ENCODE data around the gene ZNF132. TPM values are rescaled to one million over a fixed set of nuclear protein-coding genes. Genes with fewer than 3 reads are reported as not detected.
"Not testable (repeated sequence)": the region's sequence is repeated elsewhere in the genome, so short reads cannot be mapped to it uniquely, and the experiment has no call there.

Gene ZNF132
- polyA plus RNA-seq (2011; rRNA removed) (2.7 and 3.2 TPM in 2 replicates), polyA minus RNA-seq (2011; rRNA and poly(A)+ RNA removed) (5.9 and 8.4 TPM in 2 replicates)

DNA sequence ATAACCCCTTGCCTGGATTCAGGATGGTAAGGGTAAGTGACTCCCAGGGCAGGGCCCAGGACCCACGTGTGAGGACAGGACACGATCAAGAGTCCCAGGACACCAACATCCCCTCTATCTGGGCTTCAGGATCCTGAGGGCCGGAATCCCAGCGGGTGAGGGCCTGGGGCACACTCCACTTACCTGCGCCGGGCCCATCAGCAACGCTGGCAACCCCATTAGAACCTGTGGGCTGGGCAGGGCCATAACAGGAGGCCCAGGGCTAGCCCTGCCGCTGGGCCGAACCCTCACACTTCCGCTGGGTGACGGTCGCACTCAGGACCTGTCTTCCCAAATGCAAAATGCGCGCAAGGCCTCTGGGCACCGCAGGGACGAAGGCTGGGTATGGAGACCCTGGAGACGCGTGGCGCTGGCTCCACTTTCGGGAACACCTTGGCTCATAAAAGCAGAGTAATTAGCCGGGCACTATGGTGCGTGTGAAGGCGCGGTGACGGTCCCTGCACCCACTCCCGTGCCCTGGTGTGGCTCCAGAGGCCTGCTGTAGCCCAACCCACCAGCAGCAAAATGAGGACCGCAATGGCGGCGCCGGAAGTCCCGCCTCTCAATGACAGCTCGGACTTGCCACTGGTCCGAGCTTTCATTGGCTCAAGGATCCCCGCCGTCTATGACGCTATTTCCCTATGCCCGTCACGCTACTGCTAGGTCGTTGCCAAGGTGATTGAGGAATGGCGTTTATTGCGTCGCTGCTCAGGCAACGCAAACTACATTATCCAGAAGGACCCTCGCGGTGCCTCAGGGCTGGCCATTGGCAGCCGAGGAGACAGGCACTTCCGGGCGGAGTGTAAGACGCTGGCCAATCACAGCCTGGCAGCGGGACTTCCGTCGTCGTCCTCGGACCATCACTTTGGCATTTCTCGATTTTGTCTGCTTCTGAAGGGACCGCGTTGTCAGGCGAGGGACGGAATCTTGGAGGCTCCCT is at the start of gene ZNF132:
ZNF132 (minus strand) TSS at position 578 of the 979 bp plus-strand sequence; CDS start at position 246, 332 bp downstream.
- ChIA-PET CTCF (interaction anchor here (1.0 kb wide), 1 partner anchor 79 kb away, joined by 3 read pairs; no protein-coding TSS in a partner anchor), POLR2A (no interaction called here)
- Histone ChIP-seq H3K27me3 (ENCODE audit: control insufficient read depth, insufficient read depth, low read length) (no peaks in the 10 kb centered on the region), H3K4me3 (ENCODE audit: low read depth, low read length) (peak within 1 kb of the TSS; percentile 81), H3K36me3 (ENCODE audit: control insufficient read depth, insufficient read depth, low read length) (peaks cover 7% of the 10 kb centered on the region)
- TF ChIP-seq, protein P1, sequence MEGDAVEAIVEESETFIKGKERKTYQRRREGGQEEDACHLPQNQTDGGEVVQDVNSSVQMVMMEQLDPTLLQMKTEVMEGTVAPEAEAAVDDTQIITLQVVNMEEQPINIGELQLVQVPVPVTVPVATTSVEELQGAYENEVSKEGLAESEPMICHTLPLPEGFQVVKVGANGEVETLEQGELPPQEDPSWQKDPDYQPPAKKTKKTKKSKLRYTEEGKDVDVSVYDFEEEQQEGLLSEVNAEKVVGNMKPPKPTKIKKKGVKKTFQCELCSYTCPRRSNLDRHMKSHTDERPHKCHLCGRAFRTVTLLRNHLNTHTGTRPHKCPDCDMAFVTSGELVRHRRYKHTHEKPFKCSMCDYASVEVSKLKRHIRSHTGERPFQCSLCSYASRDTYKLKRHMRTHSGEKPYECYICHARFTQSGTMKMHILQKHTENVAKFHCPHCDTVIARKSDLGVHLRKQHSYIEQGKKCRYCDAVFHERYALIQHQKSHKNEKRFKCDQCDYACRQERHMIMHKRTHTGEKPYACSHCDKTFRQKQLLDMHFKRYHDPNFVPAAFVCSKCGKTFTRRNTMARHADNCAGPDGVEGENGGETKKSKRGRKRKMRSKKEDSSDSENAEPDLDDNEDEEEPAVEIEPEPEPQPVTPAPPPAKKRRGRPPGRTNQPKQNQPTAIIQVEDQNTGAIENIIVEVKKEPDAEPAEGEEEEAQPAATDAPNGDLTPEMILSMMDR (IDR thresholded peaks at IDR 0.05; ENCODE audit: insufficient read depth, low read depth, low read length) = no peak
- DNase-seq (ENCODE audit: low read depth) = peak; percentile 100

DNA sequence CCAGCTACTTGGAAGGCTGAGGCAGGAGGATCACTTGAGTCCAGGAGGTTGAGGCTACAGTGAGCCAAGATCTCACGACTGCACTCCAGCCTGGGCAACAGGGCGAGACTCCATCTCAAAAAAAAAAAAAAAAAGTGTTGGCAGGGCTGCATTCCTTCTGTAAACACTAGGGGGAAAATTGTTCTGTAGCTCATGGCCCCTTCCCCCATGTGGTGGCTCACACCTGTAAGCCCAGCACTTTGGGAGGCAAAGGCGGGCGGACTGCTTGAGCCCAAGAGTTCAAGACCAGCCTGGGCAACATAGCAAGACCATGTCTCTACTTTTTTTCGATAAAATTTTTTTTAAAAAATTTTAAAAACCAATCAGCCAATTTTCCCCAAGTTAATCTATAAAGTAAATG is 44.4 kb upstream of the ZNF132 start:
- H3K27me3 ChIP-seq (ENCODE audit: control insufficient read depth, insufficient read depth, low read length); H3K4me3 ChIP-seq (ENCODE audit: low read depth, low read length); DNase-seq (ENCODE audit: low read depth); CTCF ChIA-PET; POLR2A ChIA-PET: not testable (repeated sequence)
- peaks cover 10% of the 10 kb centered on the region for H3K36me3 ChIP-seq (ENCODE audit: control insufficient read depth, insufficient read depth, low read length)

DNA sequence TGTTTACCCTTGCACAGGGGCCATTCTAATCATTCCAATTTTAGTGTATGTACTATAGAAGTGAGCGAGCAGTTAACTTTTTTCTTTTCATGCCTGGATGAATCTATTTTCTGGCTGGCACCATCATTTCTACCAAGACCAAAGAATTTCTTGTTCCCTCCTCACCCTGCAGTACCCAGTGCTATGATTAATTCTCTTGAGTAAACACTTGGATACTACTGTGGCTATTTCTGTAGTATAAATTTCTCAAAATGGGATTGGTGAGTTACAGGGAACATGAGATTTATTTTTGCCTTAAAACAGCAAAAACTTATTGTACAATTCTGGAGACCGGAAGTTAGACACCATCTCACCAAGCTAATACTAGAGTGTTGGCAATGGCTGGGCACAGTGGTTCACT is 43.8 kb upstream of the ZNF132 start:
- no peak for DNase-seq (ENCODE audit: low read depth)
- ChIA-PET POLR2A (no interaction called here), CTCF (no interaction called here)
- H3K27me3 ChIP-seq (ENCODE audit: control insufficient read depth, insufficient read depth, low read length) = no peaks in the 10 kb centered on the region
- H3K4me3 ChIP-seq (ENCODE audit: low read depth, low read length) = no peak overlapping the region
- H3K36me3 ChIP-seq (ENCODE audit: control insufficient read depth, insufficient read depth, low read length) = peaks cover 10% of the 10 kb centered on the region
- TF ChIP-seq, protein P1 (IDR thresholded peaks at IDR 0.05; ENCODE audit: insufficient read depth, low read depth, low read length) = no peak

DNA sequence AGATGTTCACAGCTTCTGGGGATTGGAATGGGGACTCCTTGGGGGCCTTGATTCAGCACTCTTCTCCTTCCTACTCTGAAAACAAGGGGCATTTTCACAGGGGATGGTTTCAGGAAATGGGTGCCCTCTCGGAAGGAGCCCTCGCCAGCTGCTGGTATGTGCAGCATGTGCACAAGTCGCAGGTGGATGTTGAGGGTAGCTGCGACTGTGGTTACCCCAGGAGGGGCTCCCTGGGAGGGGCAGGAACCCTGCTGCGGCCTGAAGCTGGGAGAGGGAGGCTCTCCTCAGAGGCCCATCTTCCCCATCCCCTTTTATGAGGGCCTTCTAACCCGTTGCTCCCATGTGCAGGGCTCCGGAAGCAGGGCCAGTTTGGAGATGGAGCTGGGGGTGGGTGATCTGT is 42.4 kb upstream of the ZNF132 start:
- CTCF ChIA-PET = interaction anchor here (1.3 kb wide), 1 partner anchor 37 kb away, joined by 4 read pairs; the partner anchor contains the start of gene ZBTB45
- no peak overlapping the region for H3K4me3 ChIP-seq (ENCODE audit: low read depth, low read length)
- POLR2A ChIA-PET = no interaction called here
- TF ChIP-seq, protein P1 (IDR thresholded peaks at IDR 0.05; ENCODE audit: insufficient read depth, low read depth, low read length) = no peak
- no peak for DNase-seq (ENCODE audit: low read depth)
- peaks cover 10% of the 10 kb centered on the region for H3K36me3 ChIP-seq (ENCODE audit: control insufficient read depth, insufficient read depth, low read length)
- H3K27me3 ChIP-seq (ENCODE audit: control insufficient read depth, insufficient read depth, low read length) = no peaks in the 10 kb centered on the region

DNA sequence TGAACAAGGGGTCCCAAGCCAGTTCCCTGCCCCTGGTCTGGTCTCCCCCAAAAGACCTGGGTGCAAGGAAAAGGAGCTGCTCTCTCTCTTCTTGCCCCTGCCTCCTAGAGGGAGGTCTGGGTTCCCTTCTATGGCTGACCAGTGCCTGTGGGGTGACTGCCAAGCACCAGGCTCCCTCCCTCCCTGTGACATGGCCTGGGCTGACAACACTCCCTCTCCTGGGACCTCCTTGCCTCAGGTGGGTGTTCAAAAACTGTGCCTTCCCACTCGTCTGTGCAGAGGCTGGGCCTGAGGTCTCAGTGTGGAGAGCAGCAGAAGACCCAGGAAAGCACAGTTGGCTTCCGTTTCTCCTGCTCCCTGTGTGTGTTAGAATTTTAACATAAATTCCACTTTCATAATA is 40.9 kb upstream of the ZNF132 start:
- Histone ChIP-seq H3K36me3 (ENCODE audit: control insufficient read depth, insufficient read depth, low read length) (peaks cover 10% of the 10 kb centered on the region), H3K4me3 (ENCODE audit: low read depth, low read length) (no peak overlapping the region), H3K27me3 (ENCODE audit: control insufficient read depth, insufficient read depth, low read length) (no peaks in the 10 kb centered on the region)
- ChIA-PET CTCF (no interaction called here), POLR2A (no interaction called here)
- TF ChIP-seq, protein P1 (IDR thresholded peaks at IDR 0.05; ENCODE audit: insufficient read depth, low read depth, low read length) = no peak
- DNase-seq (ENCODE audit: low read depth) = no peak

Data from BJ (cell line).